Caco-2 (cell line): ENCODE measurements around the gene LRRC41. TPM values are rescaled to one million over a fixed set of nuclear protein-coding genes. Genes with fewer than 3 reads are reported as not detected.

Experiments used
- BruUV-seq: library from RNA; stranded (reverse); fragments of 400-500 nt; replicated peaks from 2 replicates; lab custom pipeline; 2021; lab: Mats Ljungman, UMichigan
- CTCF ChIA-PET: fragments of 300-600 bp; sonication (Branson Sonifier 250); formaldehyde crosslinking; loops from one replicate; lab custom pipeline; 2022; ENCODE audit warnings: antibody characterized with exemption; lab: Charles Lee
- POLR2A ChIA-PET: fragments of 300-600 bp; sonication (Branson Sonifier 250); formaldehyde crosslinking; loops from one replicate; lab custom pipeline; 2022; ENCODE audit warnings: antibody characterized with exemption; lab: Charles Lee
- DNase-seq, 2 experiments: peaks; one replicate each; pipeline versions ENCODE4 v3.0.0 to v3.0.0-alpha.2; 2020 to 2022
- H3K27me3 ChIP-seq: replicated peaks from 2 replicates; pipeline ENCODE4 v1.6.0; 2011; ENCODE audit warnings: low read length; ENCODE audit not compliant: control insufficient read depth, insufficient read depth
- H3K36me3 ChIP-seq: 2 replicates; pipeline ENCODE4 v1.5.1; 2011; ENCODE audit warnings: low read length; ENCODE audit not compliant: control insufficient read depth, insufficient read depth
- H3K4me1 ChIP-seq: fragments of 250-450 bp; sonication (Bioruptor Pico); 2 replicates; pipeline ENCODE4 v1.5.1; 2020; ENCODE audit warnings: mild to moderate bottlenecking
- H3K4me3 ChIP-seq: 2 replicates; pipeline ENCODE4 v1.5.1; 2011; ENCODE audit warnings: low read depth, mild to moderate bottlenecking, control low read depth, low read length
- H3K9me3 ChIP-seq: fragments of 250-450 bp; sonication (Bioruptor Pico); 2 replicates; pipeline ENCODE4 v1.5.1; 2020; ENCODE audit warnings: mild to moderate bottlenecking, moderate library complexity
- H3K27ac Mint-ChIP-seq: one replicate; pipeline ENCODE4 v1.8.0; 2022; ENCODE audit warnings: mixed read lengths; ENCODE audit not compliant: unreplicated experiment
- H3K27me3 Mint-ChIP-seq: one replicate; pipeline ENCODE4 v1.8.0; 2022; ENCODE audit warnings: mixed read lengths; ENCODE audit not compliant: insufficient read depth, unreplicated experiment
- H3K36me3 Mint-ChIP-seq: one replicate; pipeline ENCODE4 v1.8.0; 2022; ENCODE audit warnings: mild to moderate bottlenecking, mixed read lengths; ENCODE audit not compliant: insufficient read depth, unreplicated experiment
- H3K4me1 Mint-ChIP-seq: one replicate; pipeline ENCODE4 v1.8.0; 2022; ENCODE audit warnings: low read depth, mixed read lengths; ENCODE audit not compliant: unreplicated experiment
- H3K4me3 Mint-ChIP-seq: one replicate; pipeline ENCODE4 v1.8.0; 2022; ENCODE audit warnings: mild to moderate bottlenecking, moderate library complexity, mixed read lengths; ENCODE audit not compliant: unreplicated experiment
- H3K9me3 Mint-ChIP-seq: one replicate; pipeline ENCODE4 v1.8.0; 2022; ENCODE audit warnings: mixed read lengths; ENCODE audit not compliant: unreplicated experiment
- CTCF ChIP-seq, 2 experiments: fragments of 200-600 bp in 1 of 2; IDR thresholded peaks; 1 replicate in 1 of 2; 2 replicates in 1 of 2; pipeline versions ENCODE4 v1.5.1 to v1.8.0; 2011 to 2022; ENCODE audit warnings: antibody characterized with exemption in 1 of 2, control low read depth in 1 of 2, inconsistent platforms in 1 of 2, low read depth in 1 of 2, low read length in 1 of 2, mild to moderate bottlenecking in 1 of 2, moderate library complexity in 1 of 2; ENCODE audit not compliant: insufficient read depth in 1 of 2, severe bottlenecking in 1 of 2, unreplicated experiment in 1 of 2
- intact Hi-C: fragments of 100-400 bp; cut with micrococcal nuclease; formaldehyde crosslinking; loops from one replicate; pipeline ENCODE4 v1.10.0; 2022; ENCODE audit not compliant: unreplicated experiment
- total RNA-seq: library from RNA; stranded (reverse); gene quantifications from 2 replicates; pipeline ENCODE4 v1.2.3, GENCODE V29; 2022

Gene LRRC41
- total RNA-seq, 1 experiment from 2014 or later: 41.7 TPM

- TSS peak; percentile 80 for BruUV-seq
- peak overlapping the region; percentile 97 for H3K27ac Mint-ChIP-seq
- intact Hi-C loops: loop anchor here (2.0 kb wide), 2 partner anchors 37 to 45 kb away; partner anchors contain the start of gene NSUN4
- H3K9me3 Mint-ChIP-seq: no peaks in the 10 kb centered on the region
- no peaks in the 10 kb centered on the region for H3K27me3 ChIP-seq
- H3K4me1 ChIP-seq: peaks cover 8% of the 10 kb centered on the region
- H3K4me3 ChIP-seq: peak overlapping the region; percentile 52
- ChIA-PET CTCF (interaction anchor here (0.9 kb wide), 1 partner anchor 36 kb away, joined by 6 read pairs; no protein-coding TSS in a partner anchor), POLR2A (interaction anchor here (1.6 kb wide), 1 partner anchor 56 kb away, joined by 10 read pairs; the partner anchor contains the start of gene RAD54L)
- H3K36me3 Mint-ChIP-seq: peaks cover 50% of the 10 kb centered on the region
- H3K9me3 ChIP-seq: no peaks in the 10 kb centered on the region
- no peaks in the 10 kb centered on the region for H3K27me3 Mint-ChIP-seq
- DNase-seq: no peak
- peak overlapping the region; percentile 98 for H3K4me3 Mint-ChIP-seq
- H3K4me1 Mint-ChIP-seq: peaks cover 14% of the 10 kb centered on the region
- H3K36me3 ChIP-seq: no peaks in the 10 kb centered on the region
- no peak for TF ChIP-seq CTCF (IDR thresholded peaks at IDR 0.05; ENCODE audit: insufficient read depth in 1 of 2, low read depth in 1 of 2, low read length in 1 of 2, severe bottlenecking in 1 of 2, unreplicated experiment in 1 of 2)
Observed at GRCh38 chr1:46303872-46304326, 483 bp upstream of the LRRC41 start.

DNA sequence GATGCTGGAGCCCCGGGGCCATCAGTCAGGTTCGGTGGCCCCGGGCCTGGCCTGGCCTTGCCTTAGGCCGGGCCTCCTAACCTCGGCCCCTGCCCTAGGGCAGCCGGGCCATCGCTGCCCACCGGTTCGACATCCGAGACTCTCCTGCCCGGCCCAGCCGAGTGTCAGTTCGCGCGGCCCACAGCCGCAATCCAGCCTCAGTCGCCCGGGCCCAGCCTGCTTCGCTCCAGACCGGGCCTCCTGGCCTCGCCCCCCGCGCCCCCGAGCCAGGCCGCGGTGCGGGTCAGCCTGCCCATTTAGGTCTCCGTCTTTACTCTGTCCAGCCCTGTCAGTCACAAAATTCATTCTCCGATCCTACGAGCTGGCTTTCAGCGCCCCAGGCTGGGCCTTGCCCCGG, 777 bp downstream of the LRRC41 start:
- TF ChIP-seq CTCF (IDR thresholded peaks at IDR 0.05; ENCODE audit: insufficient read depth in 1 of 2, low read depth in 1 of 2, low read length in 1 of 2, severe bottlenecking in 1 of 2, unreplicated experiment in 1 of 2): no peak
- H3K9me3 Mint-ChIP-seq: no peaks in the 10 kb centered on the region
- no peaks in the 10 kb centered on the region for H3K36me3 ChIP-seq
- POLR2A ChIA-PET: interaction anchor here (0.5 to 1.6 kb wide), 4 partner anchors 17 to 55 kb away, joined by 3 to 10 read pairs (median 4); partner anchors contain the start of genes NSUN4 and RAD54L
- H3K4me1 Mint-ChIP-seq: peaks cover 14% of the 10 kb centered on the region
- intact Hi-C loops: loop anchor here (2.0 kb wide), 2 partner anchors 38 to 46 kb away; partner anchors contain the start of gene NSUN4
- H3K9me3 ChIP-seq: no peaks in the 10 kb centered on the region
- peak overlapping the region; percentile 98 for H3K4me3 Mint-ChIP-seq
- BruUV-seq: no TSS peak
- CTCF ChIA-PET: interaction anchor here (0.9 to 1.0 kb wide), 2 partner anchors 18 to 55 kb away, joined by 3 read pairs; partner anchors contain the start of gene RAD54L
- H3K36me3 Mint-ChIP-seq: peaks cover 49% of the 10 kb centered on the region
- peak overlapping the region; percentile 97 for H3K27ac Mint-ChIP-seq
- H3K27me3 ChIP-seq: no peaks in the 10 kb centered on the region
- peak in 1 of 2 experiments; percentile 46 for DNase-seq
- no peaks in the 10 kb centered on the region for H3K27me3 Mint-ChIP-seq
- peaks cover 13% of the 10 kb centered on the region for H3K4me1 ChIP-seq
- H3K4me3 ChIP-seq: peak overlapping the region; percentile 52

GRCh38 chr1:46301808-46302640, 1.4 kb downstream of the LRRC41 start:
- H3K36me3 Mint-ChIP-seq: peaks cover 45% of the 10 kb centered on the region
- Histone ChIP-seq H3K4me3 (peak overlapping the region; percentile 52), H3K9me3 (no peaks in the 10 kb centered on the region), H3K27me3 (no peaks in the 10 kb centered on the region), H3K36me3 (no peaks in the 10 kb centered on the region), H3K4me1 (peaks cover 13% of the 10 kb centered on the region)
- no peaks in the 10 kb centered on the region for H3K27me3 Mint-ChIP-seq
- TF ChIP-seq CTCF (IDR thresholded peaks at IDR 0.05; ENCODE audit: insufficient read depth in 1 of 2, low read depth in 1 of 2, low read length in 1 of 2, severe bottlenecking in 1 of 2, unreplicated experiment in 1 of 2): peak in 1 of 2 experiments; percentile 49
- intact Hi-C loops: loop anchor here (2.0 kb wide), 2 partner anchors 39 to 47 kb away; partner anchors contain the start of gene NSUN4
- peak overlapping the region; percentile 97 for H3K27ac Mint-ChIP-seq
- BruUV-seq: no TSS peak
- peaks cover 14% of the 10 kb centered on the region for H3K4me1 Mint-ChIP-seq
- POLR2A ChIA-PET: no interaction called here
- no peaks in the 10 kb centered on the region for H3K9me3 Mint-ChIP-seq
- H3K4me3 Mint-ChIP-seq: peak overlapping the region; percentile 98
- peak; percentile 58 to 76 for DNase-seq
- CTCF ChIA-PET: no interaction called here
